Measurements from ENCODE around the gene ZMAT5.

DNA sequence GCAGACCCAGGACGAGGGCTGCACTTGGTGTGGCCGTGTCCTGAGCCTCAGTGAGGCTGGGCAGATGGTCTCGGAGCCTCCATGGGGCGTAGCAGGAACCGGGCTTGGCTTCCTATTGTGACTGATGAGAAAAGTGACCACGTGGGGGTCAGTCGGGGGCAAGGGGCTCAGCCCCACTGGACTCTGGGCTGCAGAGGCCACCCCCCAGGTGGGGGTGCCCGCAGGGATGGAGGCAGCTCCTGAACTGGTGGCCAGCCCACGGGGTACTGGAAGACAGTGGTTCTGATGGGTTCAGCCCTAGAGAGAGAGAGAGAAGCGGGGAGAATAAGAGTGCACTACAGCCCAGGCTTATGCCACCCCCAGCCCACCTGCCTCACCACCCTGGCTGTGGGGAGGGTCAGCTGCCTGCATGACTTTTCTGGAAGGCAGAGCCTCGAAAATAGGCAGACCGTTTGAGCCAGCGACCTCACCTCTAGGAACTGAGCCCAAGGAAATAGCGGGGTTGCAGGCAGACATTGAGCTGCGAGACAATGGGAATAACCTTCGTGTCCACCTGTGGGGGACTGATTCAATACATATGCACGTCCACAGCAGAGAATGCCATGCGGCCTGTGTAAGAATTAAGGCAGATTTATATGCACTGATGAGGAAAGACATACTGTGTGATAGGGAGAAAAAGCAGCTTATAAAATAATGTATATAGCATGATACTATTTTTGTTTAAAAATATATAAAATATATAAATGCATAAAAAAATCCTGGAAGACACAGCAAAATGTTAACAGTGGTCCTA is 35.6 kb downstream of the ZMAT5 start:
- TF ChIP-seq, protein P1, sequence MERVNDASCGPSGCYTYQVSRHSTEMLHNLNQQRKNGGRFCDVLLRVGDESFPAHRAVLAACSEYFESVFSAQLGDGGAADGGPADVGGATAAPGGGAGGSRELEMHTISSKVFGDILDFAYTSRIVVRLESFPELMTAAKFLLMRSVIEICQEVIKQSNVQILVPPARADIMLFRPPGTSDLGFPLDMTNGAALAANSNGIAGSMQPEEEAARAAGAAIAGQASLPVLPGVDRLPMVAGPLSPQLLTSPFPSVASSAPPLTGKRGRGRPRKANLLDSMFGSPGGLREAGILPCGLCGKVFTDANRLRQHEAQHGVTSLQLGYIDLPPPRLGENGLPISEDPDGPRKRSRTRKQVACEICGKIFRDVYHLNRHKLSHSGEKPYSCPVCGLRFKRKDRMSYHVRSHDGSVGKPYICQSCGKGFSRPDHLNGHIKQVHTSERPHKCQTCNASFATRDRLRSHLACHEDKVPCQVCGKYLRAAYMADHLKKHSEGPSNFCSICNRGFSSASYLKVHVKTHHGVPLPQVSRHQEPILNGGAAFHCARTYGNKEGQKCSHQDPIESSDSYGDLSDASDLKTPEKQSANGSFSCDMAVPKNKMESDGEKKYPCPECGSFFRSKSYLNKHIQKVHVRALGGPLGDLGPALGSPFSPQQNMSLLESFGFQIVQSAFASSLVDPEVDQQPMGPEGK (CRISPR knock-in tag; IDR thresholded peaks at IDR 0.05; ENCODE audit: borderline replicate concordance) = no peak
- no peak for TF ChIP-seq ZFP3 (CRISPR knock-in tag; IDR thresholded peaks at IDR 0.05)
- no peak for TF ChIP-seq TOX (CRISPR knock-in tag; IDR thresholded peaks at IDR 0.05; ENCODE audit: borderline replicate concordance)
- TF ChIP-seq, protein P2, sequence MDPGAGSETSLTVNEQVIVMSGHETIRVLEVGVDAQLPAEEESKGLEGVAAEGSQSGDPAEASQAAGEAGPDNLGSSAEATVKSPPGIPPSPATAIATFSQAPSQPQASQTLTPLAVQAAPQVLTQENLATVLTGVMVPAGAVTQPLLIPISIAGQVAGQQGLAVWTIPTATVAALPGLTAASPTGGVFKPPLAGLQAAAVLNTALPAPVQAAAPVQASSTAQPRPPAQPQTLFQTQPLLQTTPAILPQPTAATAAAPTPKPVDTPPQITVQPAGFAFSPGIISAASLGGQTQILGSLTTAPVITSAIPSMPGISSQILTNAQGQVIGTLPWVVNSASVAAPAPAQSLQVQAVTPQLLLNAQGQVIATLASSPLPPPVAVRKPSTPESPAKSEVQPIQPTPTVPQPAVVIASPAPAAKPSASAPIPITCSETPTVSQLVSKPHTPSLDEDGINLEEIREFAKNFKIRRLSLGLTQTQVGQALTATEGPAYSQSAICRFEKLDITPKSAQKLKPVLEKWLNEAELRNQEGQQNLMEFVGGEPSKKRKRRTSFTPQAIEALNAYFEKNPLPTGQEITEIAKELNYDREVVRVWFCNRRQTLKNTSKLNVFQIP (CRISPR knock-in tag; IDR thresholded peaks at IDR 0.05; ENCODE audit: borderline replicate concordance, low read depth) = no peak
- no peak for TF ChIP-seq SNAI2 (CRISPR knock-in tag; IDR thresholded peaks at IDR 0.05)
- TF ChIP-seq, protein P3, sequence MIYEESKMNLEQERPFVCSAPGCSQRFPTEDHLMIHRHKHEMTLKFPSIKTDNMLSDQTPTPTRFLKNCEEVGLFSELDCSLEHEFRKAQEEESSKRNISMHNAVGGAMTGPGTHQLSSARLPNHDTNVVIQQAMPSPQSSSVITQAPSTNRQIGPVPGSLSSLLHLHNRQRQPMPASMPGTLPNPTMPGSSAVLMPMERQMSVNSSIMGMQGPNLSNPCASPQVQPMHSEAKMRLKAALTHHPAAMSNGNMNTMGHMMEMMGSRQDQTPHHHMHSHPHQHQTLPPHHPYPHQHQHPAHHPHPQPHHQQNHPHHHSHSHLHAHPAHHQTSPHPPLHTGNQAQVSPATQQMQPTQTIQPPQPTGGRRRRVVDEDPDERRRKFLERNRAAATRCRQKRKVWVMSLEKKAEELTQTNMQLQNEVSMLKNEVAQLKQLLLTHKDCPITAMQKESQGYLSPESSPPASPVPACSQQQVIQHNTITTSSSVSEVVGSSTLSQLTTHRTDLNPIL (CRISPR knock-in tag; IDR thresholded peaks at IDR 0.05; ENCODE audit: low read depth) = no peak
- TF ChIP-seq ZFP30 (CRISPR knock-in tag; IDR thresholded peaks at IDR 0.05) = no peak
- no peak for TF ChIP-seq RARB (CRISPR knock-in tag; IDR thresholded peaks at IDR 0.05)
- TF ChIP-seq PPARA (CRISPR knock-in tag; IDR thresholded peaks at IDR 0.05; ENCODE audit: borderline replicate concordance) = no peak
- TF ChIP-seq, protein P4, sequence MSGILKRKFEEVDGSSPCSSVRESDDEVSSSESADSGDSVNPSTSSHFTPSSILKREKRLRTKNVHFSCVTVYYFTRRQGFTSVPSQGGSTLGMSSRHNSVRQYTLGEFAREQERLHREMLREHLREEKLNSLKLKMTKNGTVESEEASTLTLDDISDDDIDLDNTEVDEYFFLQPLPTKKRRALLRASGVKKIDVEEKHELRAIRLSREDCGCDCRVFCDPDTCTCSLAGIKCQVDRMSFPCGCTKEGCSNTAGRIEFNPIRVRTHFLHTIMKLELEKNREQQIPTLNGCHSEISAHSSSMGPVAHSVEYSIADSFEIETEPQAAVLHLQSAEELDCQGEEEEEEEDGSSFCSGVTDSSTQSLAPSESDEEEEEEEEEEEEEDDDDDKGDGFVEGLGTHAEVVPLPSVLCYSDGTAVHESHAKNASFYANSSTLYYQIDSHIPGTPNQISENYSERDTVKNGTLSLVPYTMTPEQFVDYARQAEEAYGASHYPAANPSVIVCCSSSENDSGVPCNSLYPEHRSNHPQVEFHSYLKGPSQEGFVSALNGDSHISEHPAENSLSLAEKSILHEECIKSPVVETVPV (CRISPR knock-in tag; IDR thresholded peaks at IDR 0.05) = no peak
- TF ChIP-seq BACH2 (CRISPR knock-in tag; IDR thresholded peaks at IDR 0.05; ENCODE audit: borderline replicate concordance) = no peak
- TF ChIP-seq ARNTL (CRISPR knock-in tag; IDR thresholded peaks at IDR 0.05; ENCODE audit: borderline replicate concordance, low read depth) = no peak
- no peak for TF ChIP-seq ISL1 (CRISPR knock-in tag; IDR thresholded peaks at IDR 0.05)
- TF ChIP-seq OSR1 (CRISPR knock-in tag; IDR thresholded peaks at IDR 0.05) = no peak

All from SK-N-SH treated with all-trans-retinoic acid at 6 μM for 48 hours (cell line).